Measurements from ENCODE around the gene NTM. TPM values are rescaled to one million over a fixed set of nuclear protein-coding genes. Genes with fewer than 3 reads are reported as not detected.

Gene NTM
- total RNA-seq, 1 donor from 2014 or later, result 10.8 TPM

DNA sequence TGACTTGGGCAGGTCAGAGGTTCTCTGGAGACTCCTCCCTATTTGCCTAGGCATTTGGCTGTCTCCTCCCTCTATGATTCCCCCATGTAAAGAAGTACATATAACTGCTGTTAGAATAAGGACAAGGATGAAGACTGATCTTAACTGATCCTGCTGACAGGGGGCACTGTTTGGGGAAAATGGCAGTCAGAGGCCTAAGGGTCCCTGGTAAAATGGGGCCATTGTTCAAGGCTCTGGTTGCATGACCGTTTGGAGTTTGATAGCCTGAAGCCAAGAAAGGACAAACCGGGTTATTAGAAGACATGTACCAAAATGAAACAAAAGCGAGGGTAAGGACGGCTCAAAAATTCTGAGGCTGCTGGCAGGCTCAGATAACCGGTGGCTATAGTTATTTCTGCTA, 712.2 kb downstream of the NTM start:
- DNase-seq, result no peak

DNA sequence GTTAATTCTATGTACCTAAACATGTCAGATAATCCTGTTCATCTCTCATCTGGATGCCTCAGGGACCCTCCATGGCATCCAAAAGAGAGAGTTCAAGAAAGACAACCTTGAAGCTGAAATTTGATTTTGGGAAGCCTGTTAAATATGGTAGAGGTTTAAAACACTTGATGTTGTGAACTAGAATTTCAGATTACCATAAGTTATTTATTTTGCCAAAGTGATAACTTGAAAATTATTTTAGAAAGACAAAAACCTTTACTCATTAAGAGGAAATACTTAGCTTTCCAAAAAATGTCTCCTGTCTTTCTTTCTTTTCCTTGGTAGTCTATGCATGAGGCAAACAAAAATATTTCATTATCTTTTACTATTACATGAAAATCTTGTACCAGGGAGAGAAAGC, 714.0 kb downstream of the NTM start:
- DNase-seq, result no peak

DNA sequence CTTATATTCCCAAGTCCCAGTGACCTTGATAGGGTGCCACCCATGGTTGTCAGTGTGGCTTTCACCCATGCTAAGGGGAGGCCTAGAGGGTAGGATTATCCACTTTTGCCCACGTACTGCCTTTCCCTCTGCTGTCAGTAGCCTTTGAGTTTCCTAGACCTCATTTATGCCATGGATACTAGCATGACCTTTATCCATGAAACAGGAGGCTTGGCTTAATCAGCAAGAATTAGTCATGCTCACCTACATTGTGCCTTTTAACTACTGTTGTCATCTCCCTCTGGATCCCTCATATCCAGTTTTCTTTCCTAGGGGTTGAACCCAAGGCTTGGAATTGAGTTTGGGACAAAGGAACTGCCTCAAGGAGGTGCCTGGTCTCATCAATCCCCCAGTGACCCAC, 716.7 kb downstream of the NTM start:
- no peak for DNase-seq

- DNase-seq, result no peak
These were observed 718.1 kb downstream of the NTM start for GRCh38 chr11:132088551-132088950.

DNA sequence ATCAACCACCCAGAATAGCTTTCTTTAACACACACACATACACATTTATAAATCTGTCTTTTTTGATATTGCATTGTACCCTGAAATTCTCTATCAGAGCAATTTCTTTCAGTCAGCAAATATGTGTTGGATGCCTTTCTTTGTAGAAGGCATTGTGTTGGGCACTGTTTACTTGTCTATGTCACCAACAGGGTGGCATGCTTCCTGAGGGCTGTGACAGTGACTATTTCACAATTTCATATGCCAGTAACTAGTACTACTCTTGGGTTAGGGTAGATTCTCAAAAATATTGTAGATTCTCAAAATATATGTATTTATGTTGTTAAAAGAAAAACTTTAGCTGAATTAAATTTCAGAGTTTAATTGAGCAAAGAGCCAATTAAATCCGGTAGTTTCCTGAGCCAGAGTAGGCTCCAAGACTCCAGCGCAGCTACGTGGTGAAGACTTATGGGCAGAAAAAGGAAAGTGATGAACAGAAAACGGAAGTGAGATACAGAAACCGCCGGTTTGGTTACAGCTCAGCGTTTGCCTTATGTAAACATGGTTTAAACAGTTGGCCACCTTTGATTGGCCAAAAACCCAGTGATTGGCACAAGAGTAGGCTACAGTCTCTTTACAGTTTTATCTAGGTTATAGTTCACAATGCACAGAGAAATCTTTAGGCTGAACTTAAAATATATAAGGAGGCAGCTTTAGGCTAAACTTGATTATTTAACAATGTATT, 723.3 kb downstream of the NTM start:
- no peak for DNase-seq

- no peak for DNase-seq
These were observed 724.2 kb downstream of the NTM start for GRCh38 chr11:132094598-132094997.

GRCh38 chr11:132095230-132096131, 725.1 kb downstream of the NTM start:
- DNase-seq, result no peak

GRCh38 chr11:132096132-132096825, 725.9 kb downstream of the NTM start:
- DNase-seq, result no peak

- no peak for DNase-seq
These were observed 729.3 kb downstream of the NTM start for GRCh38 chr11:132099692-132100091.

GRCh38 chr11:132100583-132100982, 730.2 kb downstream of the NTM start:
- no peak for DNase-seq

DNA sequence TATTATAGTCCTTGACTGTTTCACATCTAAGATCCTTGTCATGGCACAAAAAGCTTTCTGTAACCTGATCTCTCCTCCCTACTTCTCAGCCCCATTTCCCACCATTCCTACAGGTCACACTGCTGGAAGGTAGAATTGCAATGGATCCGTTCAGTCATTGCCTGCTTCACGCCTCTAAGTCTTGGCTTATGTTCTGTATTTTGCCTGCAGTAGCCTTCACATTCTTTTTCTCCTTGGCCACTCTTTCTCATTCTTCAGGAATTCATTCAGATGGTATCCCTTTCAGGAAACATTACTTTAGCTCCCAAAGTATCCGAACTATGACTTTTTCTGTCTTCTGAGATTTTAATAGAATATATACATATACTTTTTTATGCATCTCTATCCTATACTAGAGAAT, 731.5 kb downstream of the NTM start:
- DNase-seq, result no peak

- no peak for DNase-seq
These were observed 732.6 kb downstream of the NTM start for GRCh38 chr11:132103021-132103420.

DNA sequence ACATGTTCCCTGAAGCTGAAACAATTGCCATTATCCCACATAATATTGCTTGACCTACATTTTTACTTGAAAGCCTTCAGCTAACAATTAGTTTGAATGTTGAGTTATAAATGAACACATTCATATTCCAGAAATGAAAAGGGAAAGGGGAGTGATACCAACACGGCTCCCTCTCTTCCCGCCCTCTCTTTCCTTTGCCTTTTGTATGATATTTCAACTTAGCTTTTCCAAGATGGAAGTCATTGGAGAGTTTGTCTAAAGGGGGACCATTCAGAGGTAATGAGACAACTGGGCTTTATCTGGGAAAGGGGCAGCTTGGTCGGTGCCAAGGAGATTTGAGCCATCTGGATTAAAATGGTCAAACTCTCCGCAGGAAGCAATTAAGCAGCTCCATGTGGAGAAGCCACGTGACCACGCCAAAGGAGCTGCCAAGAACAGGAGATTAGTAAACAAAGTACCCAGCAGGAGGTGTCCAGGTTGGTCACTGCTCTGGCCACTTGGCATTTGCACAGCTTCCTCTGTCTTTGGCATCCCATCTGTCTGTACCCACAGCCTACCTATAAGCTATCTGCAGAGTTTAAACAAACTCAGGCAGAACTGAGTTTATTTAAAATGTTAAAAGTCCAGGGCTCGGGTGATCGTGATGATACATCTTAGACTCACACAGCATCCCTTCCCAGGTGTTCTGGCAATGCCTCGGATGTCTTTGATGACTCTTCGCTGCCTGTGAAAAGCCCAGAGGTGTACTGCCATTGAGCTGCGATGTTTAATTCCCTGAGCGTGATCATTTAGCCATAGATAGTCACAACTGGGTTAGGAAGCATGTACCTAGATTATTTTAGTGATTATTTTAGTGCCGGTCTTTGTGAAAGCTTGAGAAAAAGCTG, 735.9 kb downstream of the NTM start:
- DNase-seq, result no peak

DNA sequence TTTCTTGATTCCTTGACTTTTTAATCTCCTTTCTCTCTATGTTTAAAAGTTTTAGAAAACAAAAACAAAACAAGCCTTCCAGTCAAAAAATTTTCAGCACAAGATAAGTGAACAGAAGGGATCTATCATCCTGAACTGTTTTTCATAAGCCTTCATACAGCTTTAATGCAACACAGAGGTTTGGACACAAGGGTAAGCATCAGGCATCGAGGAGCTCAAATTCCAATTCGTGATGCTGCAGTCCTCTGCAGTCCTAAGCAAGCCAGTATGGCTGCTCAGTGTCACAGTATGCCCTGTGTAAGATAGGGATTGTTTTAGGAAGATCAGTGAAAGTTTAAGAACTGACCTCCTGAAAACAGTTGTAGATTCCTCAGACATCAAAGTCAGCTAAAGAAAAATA, 740.9 kb downstream of the NTM start:
- DNase-seq, result no peak

- DNase-seq, result peak; percentile 53
These were observed 741.4 kb downstream of the NTM start for GRCh38 chr11:132111838-132112237.

- DNase-seq, result no peak
These were observed 742.4 kb downstream of the NTM start for GRCh38 chr11:132112846-132113245.

GRCh38 chr11:132114185-132114584, 743.8 kb downstream of the NTM start:
- DNase-seq, result no peak

DNA sequence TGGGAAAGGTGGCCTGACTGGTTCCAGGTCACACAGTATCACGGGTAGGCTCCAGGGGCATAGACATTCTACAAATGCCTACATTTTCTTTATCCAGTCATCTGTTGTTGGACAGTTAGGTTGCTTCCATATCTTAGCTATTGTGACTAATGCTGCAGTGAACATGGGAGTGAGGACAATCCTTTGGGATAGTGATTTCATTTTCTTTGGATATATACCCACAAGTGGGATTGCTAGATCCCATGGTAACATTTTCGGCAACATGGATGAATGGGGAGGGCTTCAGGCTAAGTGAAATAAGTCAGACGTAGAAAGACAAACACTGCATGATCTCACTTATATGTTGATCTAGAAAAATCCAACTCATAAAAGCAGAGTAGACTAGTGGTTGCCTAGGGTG, 744.3 kb downstream of the NTM start:
- DNase-seq, result no peak

GRCh38 chr11:132115454-132115853, 745.0 kb downstream of the NTM start:
- DNase-seq, result no peak

DNA sequence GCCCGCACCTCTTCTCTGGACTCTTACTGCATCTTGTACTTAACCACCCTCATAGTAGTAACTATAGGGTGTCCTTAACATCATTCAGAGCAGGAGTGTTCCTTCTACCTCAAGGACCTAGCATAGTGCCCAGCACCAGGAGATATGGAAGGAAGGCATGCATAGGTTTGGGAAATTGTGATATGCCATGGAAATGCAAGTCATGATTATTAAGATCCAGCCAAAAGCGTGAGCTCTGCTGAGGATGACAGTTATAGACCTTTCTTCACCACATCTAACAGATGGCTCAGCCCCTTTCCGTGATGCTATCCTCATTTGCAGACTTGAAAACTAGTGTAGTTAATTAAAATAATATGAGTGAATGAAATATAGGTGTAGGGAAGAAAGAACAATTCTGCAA, 746.1 kb downstream of the NTM start:
- DNase-seq, result no peak

DNA sequence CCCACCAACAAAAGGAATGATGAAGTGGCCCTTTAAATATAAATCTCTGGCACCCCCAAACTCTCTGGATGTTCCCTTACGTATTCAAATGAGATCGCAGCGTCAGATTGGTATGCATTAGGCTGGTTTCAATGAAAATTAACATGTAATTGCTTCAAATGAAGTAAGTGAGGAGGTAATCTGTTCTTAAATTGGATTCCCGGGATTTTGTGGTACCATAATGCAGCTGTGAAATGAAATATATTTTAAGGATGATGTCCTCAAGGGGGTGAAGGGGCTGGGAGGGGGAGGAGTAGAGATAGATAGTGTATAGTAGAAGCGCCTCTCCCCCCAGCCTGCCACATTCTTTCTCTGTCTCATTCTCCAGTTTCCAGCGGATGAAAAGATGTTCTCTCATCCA, 748.2 kb downstream of the NTM start:
- no peak for DNase-seq

- DNase-seq, result no peak
These were observed 749.2 kb downstream of the NTM start for GRCh38 chr11:132119573-132119972.

Data from skin of body (tissue), 2 donors.